CD14-positive monocyte (primary cell): Measurements from ENCODE around the gene SMG7. TPM values are rescaled to one million over a fixed set of nuclear protein-coding genes. Genes with fewer than 3 reads are reported as not detected.

ENCODE experiments used
- DNase-seq, 3 donors: peaks; one replicate each; pipeline ENCODE4 v3.0.0-alpha.2; 2011 to 2022
- H2AFZ ChIP-seq: 2 replicates; pipeline ENCODE4 v1.6.0; 2012; ENCODE audit warnings: mild to moderate bottlenecking, low read depth, low read length, inconsistent platforms; ENCODE audit not compliant: insufficient read depth, poor library complexity, severe bottlenecking
- H3K27ac ChIP-seq, 2 donors: 1 replicate in 1 of 2; 2 replicates in 1 of 2; pipeline ENCODE4 v1.5.1; 2012 to 2013; ENCODE audit warnings: low read length in 2 of 2, control low read depth in 1 of 2, inconsistent platforms in 1 of 2, low read depth in 1 of 2, mild to moderate bottlenecking in 1 of 2
- H3K27me3 ChIP-seq, 2 donors: one replicate each; pipeline versions ENCODE4 v1.6.0 to v1.6.1; 2011 to 2013; ENCODE audit warnings: low read length in 2 of 2; ENCODE audit not compliant: control insufficient read depth in 2 of 2, insufficient read depth in 2 of 2
- H3K36me3 ChIP-seq, 2 donors: replicated peaks in 1 of 2; 1 replicate in 1 of 2; 2 replicates in 1 of 2; pipeline versions ENCODE4 v1.5.1 to v1.6.1; 2012 to 2013; ENCODE audit warnings: low read length in 2 of 2, control low read depth in 1 of 2, inconsistent platforms in 1 of 2, mild to moderate bottlenecking in 1 of 2; ENCODE audit not compliant: insufficient read depth in 2 of 2, control insufficient read depth in 1 of 2
- H3K4me1 ChIP-seq, 2 donors: 1 replicate in 1 of 2; 2 replicates in 1 of 2; pipeline versions ENCODE4 v1.5.1 to v1.6.1; 2012 to 2013; ENCODE audit warnings: low read length in 2 of 2, control low read depth in 1 of 2, inconsistent platforms in 1 of 2, mild to moderate bottlenecking in 1 of 2, moderate library complexity in 1 of 2; ENCODE audit not compliant: insufficient read depth in 2 of 2, control insufficient read depth in 1 of 2
- H3K4me2 ChIP-seq: replicated peaks from 2 replicates; pipeline ENCODE3; 2012; ENCODE audit warnings: low read length, moderate library complexity, mild to moderate bottlenecking; ENCODE audit not compliant: poor library complexity, severe bottlenecking; ENCODE audit errors: extremely low read depth
- H3K4me3 ChIP-seq, 3 experiments: fragments of 200-600 bp in 1 of 3; sonication (generic) in 1 of 3; replicated peaks in 1 of 3; 1 replicate in 2 of 3; 2 replicates in 1 of 3; pipeline ENCODE4 v1.5.1; 2011 to 2013; ENCODE audit warnings: low read length in 3 of 3, mild to moderate bottlenecking in 3 of 3, control low read depth in 2 of 3, low read depth in 2 of 3, inconsistent platforms in 1 of 3, moderate library complexity in 1 of 3
- H3K79me2 ChIP-seq: 2 replicates; pipeline ENCODE4 v1.6.0; 2012; ENCODE audit warnings: mild to moderate bottlenecking, control low read depth, inconsistent platforms, low read length, moderate library complexity; ENCODE audit not compliant: insufficient read depth
- H3K9ac ChIP-seq: 2 replicates; pipeline ENCODE4 v1.6.0; 2017; ENCODE audit warnings: low read length, mild to moderate bottlenecking; ENCODE audit not compliant: insufficient read depth, poor library complexity, severe bottlenecking
- H3K9me3 ChIP-seq, 2 donors: replicated peaks in 1 of 2; 1 replicate in 1 of 2; 2 replicates in 1 of 2; pipeline versions ENCODE4 v1.5.1 to v1.6.1; 2012 to 2013; ENCODE audit warnings: low read length in 2 of 2, control low read depth in 1 of 2; ENCODE audit not compliant: control insufficient read depth in 1 of 2, insufficient read depth in 1 of 2
- H4K20me1 ChIP-seq: 2 replicates; pipeline ENCODE4 v1.6.0; 2012; ENCODE audit warnings: mild to moderate bottlenecking, low read length, control low read depth, moderate library complexity; ENCODE audit not compliant: insufficient read depth
- H3K27ac Mint-ChIP-seq, 7 donors: one replicate each; pipeline ENCODE4 v1.8.0; 2020; ENCODE audit warnings: mild to moderate bottlenecking in 7 of 7, mixed read lengths in 7 of 7, moderate library complexity in 6 of 7, inconsistent platforms in 2 of 7
- H3K27me3 Mint-ChIP-seq, 3 donors: one replicate each; pipeline ENCODE4 v1.8.0; 2021 to 2022; ENCODE audit warnings: low read depth in 3 of 3, mild to moderate bottlenecking in 3 of 3, mixed read lengths in 3 of 3, moderate library complexity in 3 of 3, inconsistent platforms in 1 of 3
- H3K36me3 Mint-ChIP-seq, 2 donors: one replicate each; pipeline ENCODE4 v1.8.0; 2020; ENCODE audit warnings: mixed read lengths in 2 of 2, inconsistent platforms in 1 of 2, mild to moderate bottlenecking in 1 of 2
- H3K4me1 Mint-ChIP-seq: one replicate; pipeline ENCODE4 v1.8.0; 2020; ENCODE audit warnings: mild to moderate bottlenecking, mixed read lengths
- H3K4me3 Mint-ChIP-seq, 2 donors: one replicate each; pipeline ENCODE4 v1.8.0; 2020; ENCODE audit warnings: mild to moderate bottlenecking in 2 of 2, mixed read lengths in 2 of 2, moderate library complexity in 1 of 2
- H3K9me3 Mint-ChIP-seq, 7 donors: one replicate each; pipeline ENCODE4 v1.8.0; 2020 to 2022; ENCODE audit warnings: mixed read lengths in 7 of 7, mild to moderate bottlenecking in 6 of 7, moderate library complexity in 6 of 7, inconsistent platforms in 2 of 7
- CTCF ChIP-seq: fragments of 200-600 bp; IDR thresholded peaks from one replicate; pipeline ENCODE4 v1.8.0; 2022; ENCODE audit warnings: antibody characterized with exemption, mild to moderate bottlenecking
- WGBS: methylation state at CpG from one replicate; pipeline ENCODE4 v1.1.5; 2013; ENCODE audit warnings: missing lambda C conversion rate; ENCODE audit not compliant: insufficient coverage; 5-methylcytosine and 5-hydroxymethylcytosine counted together
- intact Hi-C, 2 donors: fragments of 100-400 bp; cut with micrococcal nuclease; formaldehyde crosslinking; loops; one replicate each; pipeline versions ENCODE4 v1.15.0 to v1.15.1; 2023
- polyA plus RNA-seq, 3 donors: library from polyadenylated mRNA; depleted of rRNA in 1 of 3; unstranded in 2 of 3; stranded (reverse) in 1 of 3; fragments of 300-500 nt in 2 of 3; fragments of >200 nt in 1 of 3; fragmentation: Illumina TruSeq in 2 of 3; gene quantifications; 1 replicate in 2 of 3; 2 replicates in 1 of 3; pipeline ENCODE4 v1.2.3, GENCODE V29; 2012 to 2021

The SMG7 gene
- polyA plus RNA-seq, 3 donors, result 11.5 to 31.3 (median 19.4) TPM

- Mint-ChIP-seq H3K4me1 (peaks cover 38% of the 10 kb centered on the region), H3K27ac (peak overlapping the region in 1 of 7 donors; percentile 3), H3K4me3 (no peak overlapping the region), H3K27me3 (no peaks in the 10 kb centered on the region), H3K9me3 (peaks cover 0 to 1% (median 0%) of the 10 kb centered on the region in 7 donors), H3K36me3 (peaks cover 84 to 96% of the 10 kb centered on the region in 2 donors)
- Histone ChIP-seq H3K27ac (peak overlapping the region in 1 of 2 donors; percentile 37), H3K79me2 (peaks cover 94% of the 10 kb centered on the region), H3K9me3 (no peaks in the 10 kb centered on the region), H3K36me3 (peaks cover 78 to 79% of the 10 kb centered on the region in 2 donors), H4K20me1 (peaks cover 97% of the 10 kb centered on the region), H3K4me3 (no peak overlapping the region), H3K9ac (no peak overlapping the region), H3K27me3 (no peaks in the 10 kb centered on the region), H3K4me1 (peaks cover 40% of the 10 kb centered on the region in 2 donors), H2AFZ (no peak overlapping the region), H3K4me2 (no peak overlapping the region)
- WGBS, result 93% methylated on average over 6 of the region's 8 CpGs
- TF ChIP-seq CTCF, result no peak
- DNase-seq, result no peak
- intact Hi-C loops, result loop anchor here in 1 of 2 donors (5.0 kb wide), 1 partner anchor 36 kb away; no protein-coding TSS in a partner anchor
Observed at GRCh38 chr1:183576537-183576936, 104.2 kb downstream of the SMG7 start.

- peaks cover 95% of the 10 kb centered on the region for H3K79me2 ChIP-seq
- peaks cover 55% of the 10 kb centered on the region in 2 donors for H3K4me1 ChIP-seq
- WGBS, result 94% methylated on average over 3 of the region's 7 CpGs
- Mint-ChIP-seq H3K27me3 (no peaks in the 10 kb centered on the region), H3K9me3 (peaks cover 0 to 1% (median 0%) of the 10 kb centered on the region in 7 donors), H3K4me3 (no peak overlapping the region), H3K27ac (peak overlapping the region in 6 of 7 donors; percentile 32 to 88 (median 78)), H3K36me3 (peaks cover 82 to 96% of the 10 kb centered on the region in 2 donors), H3K4me1 (peaks cover 48% of the 10 kb centered on the region)
- no peak overlapping the region for H3K4me2 ChIP-seq
- no peak overlapping the region for H3K9ac ChIP-seq
- DNase-seq, result no peak
- no peak for TF ChIP-seq CTCF
- peak overlapping the region; percentile 2 to 65 for H3K27ac ChIP-seq
- no peak overlapping the region for H2AFZ ChIP-seq
- H4K20me1 ChIP-seq, result peaks cover 95% of the 10 kb centered on the region
- intact Hi-C loops, result loop anchor here in 1 of 2 donors (5.0 kb wide), 1 partner anchor 34 kb away; no protein-coding TSS in a partner anchor
- no peaks in the 10 kb centered on the region for H3K27me3 ChIP-seq
- peaks cover 77 to 78% of the 10 kb centered on the region in 2 donors for H3K36me3 ChIP-seq
- no peak overlapping the region for H3K4me3 ChIP-seq
- H3K9me3 ChIP-seq, result no peaks in the 10 kb centered on the region
Observed at GRCh38 chr1:183577897-183578465, 105.7 kb downstream of the SMG7 start.
